Suppressor macrophage treated with lipopolysaccharide for 1 hour (primary cell): ENCODE measurements around the gene TMPRSS6.
A peak's percentile ranks its signal among the peaks of the same experiment; 100 is the strongest.

Experiments used
- DNase-seq, 3 donors: peaks; one replicate each; pipeline ENCODE4 v3.0.0-alpha.2; 2020 to 2022

The TMPRSS6 gene

GRCh38 chr22:37048133-37048532 lies 61.4 kb downstream of the TMPRSS6 start:
- no peak for DNase-seq

GRCh38 chr22:37047006-37047405 lies 62.5 kb downstream of the TMPRSS6 start:
- DNase-seq: no peak

GRCh38 chr22:37046589-37046988 lies 62.9 kb downstream of the TMPRSS6 start:
- no peak for DNase-seq

GRCh38 chr22:37045958-37046357 lies 63.6 kb downstream of the TMPRSS6 start:
- DNase-seq: peak; percentile 35 to 59 (median 51)

GRCh38 chr22:37044634-37045625 lies 64.6 kb downstream of the TMPRSS6 start:
- peak; percentile 71 to 82 (median 78) for DNase-seq

- DNase-seq: peak; percentile 67 to 85 (median 72)
These were observed 65.5 kb downstream of the TMPRSS6 start for GRCh38 chr22:37043828-37044538.

GRCh38 chr22:37043209-37043827 lies 66.2 kb downstream of the TMPRSS6 start:
- DNase-seq: no peak

GRCh38 chr22:37039466-37039865 lies 70.0 kb downstream of the TMPRSS6 start:
- no peak for DNase-seq

- no peak for DNase-seq
These were observed 71.8 kb downstream of the TMPRSS6 start for GRCh38 chr22:37037669-37038068.

- no peak for DNase-seq
These were observed 72.7 kb downstream of the TMPRSS6 start for GRCh38 chr22:37036655-37037377.

- no peak for DNase-seq
These were observed 75.7 kb downstream of the TMPRSS6 start for GRCh38 chr22:37033605-37034430.

GRCh38 chr22:37032535-37033460 lies 76.7 kb downstream of the TMPRSS6 start:
- no peak for DNase-seq

GRCh38 chr22:37032134-37032534 lies 77.4 kb downstream of the TMPRSS6 start:
- no peak for DNase-seq

- no peak for DNase-seq
These were observed 78.8 kb downstream of the TMPRSS6 start for GRCh38 chr22:37030560-37031281.

- no peak for DNase-seq
These were observed 80.5 kb downstream of the TMPRSS6 start for GRCh38 chr22:37028692-37029674.

- DNase-seq: no peak
These were observed 82.0 kb downstream of the TMPRSS6 start for GRCh38 chr22:37027556-37027955.

GRCh38 chr22:37026325-37026724 lies 83.2 kb downstream of the TMPRSS6 start:
- DNase-seq: no peak

GRCh38 chr22:37025500-37026070 lies 83.9 kb downstream of the TMPRSS6 start:
- no peak for DNase-seq
